ENCODE measurements around the gene ARL16. TPM values are rescaled to one million over a fixed set of nuclear protein-coding genes. Genes with fewer than 3 reads are reported as not detected.

The ARL16 gene, protein sequence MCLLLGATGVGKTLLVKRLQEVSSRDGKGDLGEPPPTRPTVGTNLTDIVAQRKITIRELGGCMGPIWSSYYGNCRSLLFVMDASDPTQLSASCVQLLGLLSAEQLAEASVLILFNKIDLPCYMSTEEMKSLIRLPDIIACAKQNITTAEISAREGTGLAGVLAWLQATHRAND
- total RNA-seq (2021) (44.7 to 46.7 TPM (median 45.4 TPM) in 3 replicates), Bru-seq, nascent RNA (percentile 95 among the genes with signal in this experiment)
- long read RNA-seq, experiment 1, transcript ARL16-203 (4 exons, 1,856 nt) = minor isoform, 7 of 129 reads
- long read RNA-seq, experiment 1, transcript ARL16-201 (5 exons, 1,227 nt) = major isoform, 66 of 129 reads
- long read RNA-seq, experiment 1, transcript ARL16-213 (3 exons, 2,343 nt) = minor isoform, 6 of 129 reads
- long read RNA-seq, experiment 1, transcript ARL16-202 (4 exons, 768 nt) = minor isoform, 5 of 129 reads
- long read RNA-seq, experiment 1, partial matches to known transcripts = 8 of 129 reads
- long read RNA-seq, experiment 1, other reads (novel, unspliced or antisense) = 28 of 129 reads
- long read RNA-seq, experiment 2, transcript ARL16-201 (5 exons, 1,227 nt) = major isoform, 40 of 67 reads
- long read RNA-seq, experiment 2, partial matches to known transcripts = 2 of 67 reads
- long read RNA-seq, experiment 2, other reads (novel, unspliced or antisense) = 19 of 67 reads
- long read RNA-seq, experiment 3, transcript ARL16-203 (4 exons, 1,856 nt) = minor isoform, 8 of 193 reads
- long read RNA-seq, experiment 3, transcript ARL16-204 (5 exons, 1,526 nt) = minor isoform, 6 of 193 reads
- long read RNA-seq, experiment 3, transcript ARL16-201 (5 exons, 1,227 nt) = major isoform, 130 of 193 reads
- long read RNA-seq, experiment 3, partial matches to known transcripts = 7 of 193 reads
- long read RNA-seq, experiment 3, other reads (novel, unspliced or antisense) = 34 of 193 reads

GRCh38 chr17:81683584-81684441 lies at the start of gene ARL16, which contains the start of gene HGS:
TSS of gene ARL16 (minus strand) at chr17:81683797. CDS start at chr17:81683753, 44 bp downstream.
TSS of gene HGS (plus strand) at chr17:81684011. CDS start at chr17:81684067, 56 bp downstream.
- peak within 1 kb of the TSS; percentile 86 for H3K4me3 Mint-ChIP-seq
- no peaks in the 10 kb centered on the region for H3K9me3 Mint-ChIP-seq
- CTCF ChIA-PET = interaction anchor here (0.9 to 2.7 kb wide), 8 partner anchors 8 to 186 kb away, joined by 3 to 15 read pairs (median 7); partner anchors contain the start of gene MRPL12
- peaks cover 12% of the 10 kb centered on the region for H3K4me1 Mint-ChIP-seq
- ATAC-seq (peak; percentile 98), DNase-seq (ENCODE audit: low spot score) (peak; percentile 98)
- POLR2A ChIA-PET = interaction anchor here (0.8 to 1.2 kb wide), 5 partner anchors 10 to 354 kb away, joined by 3 to 6 read pairs (median 3); partner anchors contain the start of genes CCDC137, DCXR, MRPL12 and OXLD1
- H3K27me3 Mint-ChIP-seq (ENCODE audit: low read depth) = no peaks in the 10 kb centered on the region; the same call in 1 of the 2 replicates
- peaks cover 23% of the 10 kb centered on the region for H3K36me3 Mint-ChIP-seq
- H3K27ac Mint-ChIP-seq = peak within 1 kb of the TSS; percentile 84
- TF ChIP-seq GABPB1 (CRISPR knock-in tag; IDR thresholded peaks at IDR 0.05) (peak; percentile 32), GTF2I (CRISPR knock-in tag; conservative IDR thresholded peaks at IDR 0.05) (no peak), MLX (CRISPR knock-in tag; IDR thresholded peaks at IDR 0.05) (no peak), ZNF671 (CRISPR knock-in tag; IDR thresholded peaks at IDR 0.05) (no peak), MAX (CRISPR knock-in tag; IDR thresholded peaks at IDR 0.05) (peak; percentile 58; the same call in 1 of the 2 replicates), FOXP1 (CRISPR knock-in tag; IDR thresholded peaks at IDR 0.05; ENCODE audit: borderline replicate concordance) (no peak), USF1 (CRISPR knock-in tag; IDR thresholded peaks at IDR 0.05) (no peak; the same call in 1 of the 2 replicates), NR2C2 (CRISPR knock-in tag; IDR thresholded peaks at IDR 0.05) (no peak), SOX15 (CRISPR knock-in tag; IDR thresholded peaks at IDR 0.05) (no peak), RELA (CRISPR knock-in tag; IDR thresholded peaks at IDR 0.05; ENCODE audit: borderline replicate concordance) (peak; percentile 90; the same call in 1 of the 2 replicates), HMGXB4 (CRISPR knock-in tag; IDR thresholded peaks at IDR 0.05) (no peak), ZNF532 (CRISPR knock-in tag; IDR thresholded peaks at IDR 0.05; ENCODE audit: borderline replicate concordance) (no peak), IRF2 (CRISPR knock-in tag; IDR thresholded peaks at IDR 0.05; ENCODE audit: borderline replicate concordance, low read depth) (no peak), ERG (CRISPR knock-in tag; IDR thresholded peaks at IDR 0.05) (no peak), FOXJ3 (CRISPR knock-in tag; IDR thresholded peaks at IDR 0.05; ENCODE audit: borderline replicate concordance) (no peak), ZNF317 (CRISPR knock-in tag; IDR thresholded peaks at IDR 0.05; ENCODE audit: borderline replicate concordance, low read depth) (0 out of 2 replicates have a peak, but pooled peaks have one; percentile 40), ZBTB43 (CRISPR knock-in tag; IDR thresholded peaks at IDR 0.05) (no peak)
